DMS153 treated with DMSO at 0.1 percent for 48 hours (cell line): ENCODE data around the gene SLC2A11.
"Not testable (repeated sequence)": the region's sequence is repeated elsewhere in the genome, so short reads cannot be mapped to it uniquely, and the experiment has no call there.

Experiments used
- DNase-seq: peaks from one replicate; lab custom pipeline; 2025; ENCODE audit not compliant: unreplicated experiment; lab: John Stamatoyannopoulos, UW

Gene SLC2A11

DNA sequence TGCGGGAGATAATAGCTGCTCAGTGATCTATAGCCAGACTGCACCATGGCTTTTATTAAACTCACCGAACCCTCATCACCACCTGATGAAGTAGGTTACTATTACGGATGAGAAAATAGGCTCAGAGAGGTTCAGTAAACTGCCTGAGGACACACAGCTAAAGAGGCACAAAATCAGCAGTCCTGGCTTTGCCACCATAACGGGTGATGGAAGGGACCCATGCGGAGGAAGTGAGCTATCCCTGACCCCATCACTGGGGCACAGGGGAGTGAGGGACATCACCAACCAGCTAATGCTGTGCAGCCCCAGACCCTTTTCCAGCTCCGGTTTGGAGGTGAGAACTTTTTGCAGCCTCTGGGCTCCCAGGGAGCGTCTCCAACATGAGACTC is 11.6 kb upstream of the SLC2A11 start:
- no peak for DNase-seq

GRCh38 chr22:23847310-23847920 is 10.3 kb upstream of the SLC2A11 start:
- DNase-seq, result no peak

DNA sequence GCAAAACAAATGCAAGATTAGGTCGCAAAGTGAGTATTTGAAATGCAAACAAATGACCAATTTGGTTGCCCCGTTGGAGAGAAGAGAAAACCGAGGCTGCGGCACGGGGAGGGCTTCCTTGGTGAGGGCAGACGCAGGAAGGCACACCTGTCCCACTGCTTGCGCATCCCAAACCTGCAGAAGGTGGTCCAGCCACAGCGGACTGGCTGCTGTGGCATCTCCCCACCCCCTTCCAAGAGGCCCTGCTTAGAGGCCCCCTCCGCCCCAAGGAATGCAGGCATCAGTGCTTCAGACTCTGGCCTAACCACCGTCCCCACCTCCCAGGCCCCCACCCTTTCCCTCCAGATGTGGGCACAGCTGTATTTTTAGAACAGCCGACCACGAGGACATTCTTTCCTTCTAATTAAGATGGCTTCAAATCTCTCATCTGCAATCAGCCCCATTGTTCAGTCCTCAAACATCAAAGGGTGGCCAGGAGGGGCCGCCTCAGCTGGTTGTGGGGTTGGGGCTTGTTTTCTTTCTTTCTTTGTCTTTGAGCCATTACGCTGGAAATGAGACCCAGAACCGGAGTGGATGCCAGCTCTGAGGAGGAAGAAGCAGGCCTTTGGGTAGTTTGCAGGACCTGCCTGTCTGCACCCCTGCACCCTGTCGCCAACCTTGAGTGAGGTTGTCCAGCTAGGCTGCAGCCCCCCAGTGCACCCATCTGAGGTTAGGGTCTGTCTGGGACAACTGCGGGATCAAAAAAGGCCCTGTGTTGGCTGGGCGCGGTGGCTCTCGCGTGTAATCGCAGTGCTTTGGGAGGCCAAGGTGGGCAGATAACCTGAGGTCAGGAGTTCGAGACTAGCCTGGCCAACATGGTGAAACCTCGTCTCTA is 9.4 kb upstream of the SLC2A11 start:
- no peak for DNase-seq

DNA sequence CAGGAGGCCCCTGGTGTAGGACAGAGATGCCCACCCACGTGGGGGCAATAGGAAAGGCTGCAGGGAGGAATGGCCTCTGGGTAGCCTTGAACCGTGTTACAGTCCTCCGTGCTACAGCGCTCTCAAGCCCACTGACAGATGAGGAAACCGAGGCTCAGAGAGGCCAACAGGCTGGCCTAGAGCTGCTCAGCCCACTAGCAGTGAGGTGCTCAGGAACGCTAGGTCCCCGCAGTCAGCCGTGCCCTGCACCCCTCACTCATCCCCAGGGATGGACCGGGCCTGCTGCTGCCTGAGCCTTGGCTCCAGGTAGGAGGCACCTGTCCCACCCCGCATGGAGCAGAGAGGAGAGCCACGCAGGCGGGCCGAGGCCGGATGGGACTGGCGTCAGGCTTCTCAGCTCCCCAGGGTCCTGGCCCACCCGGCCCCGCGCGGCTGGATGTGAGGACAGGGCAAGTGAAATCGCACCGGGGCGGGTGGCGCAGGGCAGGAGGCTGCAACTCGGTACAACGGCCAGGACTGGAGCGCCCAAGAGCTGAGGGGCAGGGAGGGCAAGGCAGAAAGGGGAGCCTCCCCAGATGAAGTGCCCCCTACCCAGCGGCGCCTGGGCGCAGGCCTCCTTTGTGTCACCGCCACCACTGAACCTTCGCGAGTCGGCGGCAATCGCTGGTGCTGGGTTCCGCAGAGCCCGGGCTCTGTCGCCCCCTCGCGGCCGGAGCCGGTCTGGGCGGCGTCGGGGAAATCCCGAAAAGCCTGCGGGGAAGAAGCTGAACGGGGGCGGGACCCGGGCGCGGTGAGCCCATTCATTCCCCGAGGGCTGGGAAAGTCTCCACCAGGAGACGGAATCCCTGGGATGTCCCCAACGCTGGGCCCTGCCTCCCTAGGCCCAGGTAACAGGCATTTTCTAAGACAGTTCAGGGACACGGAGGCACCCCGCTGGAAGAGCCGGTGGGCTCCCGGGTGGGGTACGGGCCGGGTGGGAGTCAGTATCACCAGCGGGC is 8.4 kb upstream of the SLC2A11 start:
- peak; percentile 85 for DNase-seq

DNA sequence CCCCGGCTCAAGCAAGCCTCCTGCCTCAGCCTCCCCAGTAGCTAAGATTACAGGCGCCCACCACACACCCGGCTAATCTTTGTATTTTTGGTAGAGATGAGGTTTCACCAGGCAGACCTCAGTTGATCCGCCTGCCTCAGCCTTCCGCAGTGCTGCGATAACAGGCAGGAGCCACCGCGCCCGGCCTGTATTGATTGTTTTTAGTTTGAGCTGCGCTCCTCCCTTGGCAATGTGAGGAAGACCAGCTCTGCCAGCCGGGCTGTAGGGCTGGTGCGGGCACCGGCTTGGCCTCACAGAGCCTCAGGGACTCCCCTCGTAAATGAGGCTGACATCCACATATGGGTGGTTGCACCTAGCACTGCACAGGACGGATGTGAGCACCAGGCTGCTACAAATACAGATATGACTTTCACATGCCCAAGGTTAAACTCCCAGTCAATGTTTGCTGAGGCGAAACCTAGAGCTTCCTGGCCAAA is 7.5 kb upstream of the SLC2A11 start:
- DNase-seq, result peak; percentile 17

DNA sequence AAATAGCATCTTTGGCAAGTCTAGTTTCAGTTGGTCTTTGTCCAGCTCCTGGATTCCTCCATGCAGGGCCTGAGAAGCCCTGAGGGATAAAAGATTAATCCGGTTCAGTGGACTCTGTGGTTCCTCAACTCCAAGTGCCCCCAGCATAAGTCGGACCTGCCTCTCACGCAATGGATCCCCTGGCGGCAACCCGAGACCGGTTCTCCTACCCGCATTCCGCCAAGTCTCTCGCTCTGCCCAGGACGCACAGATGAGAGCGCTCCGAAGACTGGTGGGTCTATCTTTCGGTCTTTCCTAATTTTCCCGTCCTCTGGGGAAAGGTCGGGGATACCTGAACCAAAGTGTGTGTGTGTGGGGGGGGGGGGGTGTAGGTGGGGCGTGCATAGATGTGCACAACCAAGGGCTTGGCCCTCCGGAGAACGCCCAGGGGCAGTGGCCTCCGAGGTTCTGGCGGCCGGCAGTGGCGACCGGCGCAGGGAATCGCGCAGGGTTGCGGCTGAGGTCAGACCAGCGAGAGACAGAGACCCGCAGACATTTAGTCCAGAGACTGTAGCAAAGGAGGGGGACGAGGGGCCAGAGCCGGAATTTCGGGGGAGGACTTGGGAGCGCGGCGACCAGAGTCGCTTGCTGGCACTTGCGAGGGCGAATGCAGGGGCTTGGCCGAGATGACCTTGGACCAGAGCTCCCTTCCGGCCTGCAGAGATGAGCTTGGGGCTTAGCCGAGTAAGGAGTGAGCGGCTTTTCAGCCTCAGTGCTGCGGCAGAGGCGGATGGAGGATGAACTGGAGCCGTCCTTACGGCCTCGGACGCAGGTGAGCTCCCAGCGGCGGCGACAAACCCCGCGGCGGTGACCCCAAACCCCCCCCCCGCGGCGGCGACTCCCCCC is 712 bp upstream of the SLC2A11 start:
- peak; percentile 68 for DNase-seq

DNA sequence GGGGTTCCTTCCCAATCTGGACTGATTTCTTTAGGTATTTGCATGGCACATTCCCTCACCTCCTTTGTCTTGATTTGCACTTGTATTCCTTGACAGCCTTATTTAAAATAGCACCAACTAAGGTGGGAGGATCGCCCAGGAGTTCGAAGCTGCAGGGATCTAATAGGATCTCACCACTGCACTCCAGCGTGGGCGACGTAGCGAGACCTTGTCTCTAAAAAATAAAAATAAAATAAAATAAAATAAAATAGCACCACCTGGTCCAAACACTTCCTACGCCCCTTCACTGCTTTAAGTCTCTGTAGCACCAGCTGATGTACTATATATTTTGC is 775 bp downstream of the SLC2A11 start:
- no peak for DNase-seq

- DNase-seq, result no peak
Measured at GRCh38 chr22:23859201-23859600, 1.5 kb downstream of the SLC2A11 start.

DNA sequence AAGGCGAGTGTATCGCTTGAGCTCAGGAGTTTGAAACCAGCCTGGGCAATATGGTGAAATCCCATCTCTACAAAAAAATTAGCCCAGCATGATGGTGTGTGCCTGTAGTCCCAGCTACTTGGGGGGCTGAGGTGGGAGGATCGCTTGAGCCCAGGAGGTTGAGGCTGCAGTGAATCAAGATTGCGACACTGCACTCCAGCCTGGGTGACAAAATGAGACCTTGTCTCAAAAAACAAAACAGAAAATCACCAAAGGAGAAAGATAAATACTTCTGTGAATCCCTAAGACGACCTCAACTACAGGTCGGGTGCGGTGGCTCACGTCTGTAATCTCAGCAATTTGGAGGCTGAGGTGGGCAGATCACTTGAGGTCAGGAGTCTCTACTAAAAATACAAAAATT is 2.5 kb downstream of the SLC2A11 start:
- DNase-seq, result not testable (repeated sequence)

GRCh38 chr22:23862103-23862502 is 4.4 kb downstream of the SLC2A11 start:
- DNase-seq, result peak; percentile 20

DNA sequence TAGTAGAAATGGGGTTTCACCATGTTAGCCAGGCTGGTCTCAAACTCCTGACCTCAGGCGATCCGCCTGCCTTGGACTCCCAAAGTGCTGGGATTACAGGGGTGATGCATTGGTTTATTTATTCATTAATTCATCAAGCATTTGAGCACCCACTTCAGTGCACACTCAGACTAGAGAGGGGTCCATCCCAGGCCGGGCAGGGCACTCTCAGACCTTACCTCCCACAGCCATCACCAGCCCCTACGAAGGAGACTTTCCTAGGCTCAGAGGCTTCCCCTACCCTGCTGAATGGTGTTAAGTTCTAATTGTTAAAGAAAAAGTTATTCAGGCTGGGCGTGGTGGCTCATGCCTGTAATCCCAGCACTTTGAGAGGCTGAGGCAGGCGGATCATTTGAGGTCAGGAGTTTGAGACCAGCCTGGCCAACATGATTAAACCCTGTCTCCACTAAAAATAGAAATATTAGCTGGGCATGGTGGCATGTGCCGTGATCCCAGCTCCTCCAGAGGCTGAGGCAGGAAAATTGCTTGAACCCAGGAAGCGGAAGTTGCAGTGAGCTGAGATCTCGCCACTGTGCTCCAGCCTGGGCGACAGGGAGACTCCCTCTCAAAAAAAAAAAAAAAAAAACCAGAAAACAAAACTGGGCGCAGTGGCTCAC is 7.0 kb downstream of the SLC2A11 start:
- not testable (repeated sequence) for DNase-seq

- no peak for DNase-seq
Measured at GRCh38 chr22:23868580-23868979, 10.9 kb downstream of the SLC2A11 start.

DNA sequence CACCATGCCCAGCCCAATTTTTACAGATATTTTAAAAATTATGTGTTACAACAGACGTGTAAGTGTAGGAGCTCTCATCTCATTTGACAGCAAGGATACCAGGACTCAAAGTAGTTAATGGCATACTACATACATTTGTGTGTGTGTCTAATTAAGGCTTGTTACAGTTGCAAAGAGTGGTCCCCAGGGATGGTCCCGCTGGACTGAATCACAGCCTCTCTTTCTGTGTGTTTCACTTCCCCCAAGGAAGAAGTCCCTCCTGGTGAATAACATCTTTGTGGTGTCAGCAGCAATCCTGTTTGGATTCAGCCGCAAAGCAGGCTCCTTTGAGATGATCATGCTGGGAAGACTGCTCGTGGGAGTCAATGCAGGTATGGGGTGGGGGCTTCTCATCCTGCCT is 17.2 kb downstream of the SLC2A11 start:
- no peak for DNase-seq

DNA sequence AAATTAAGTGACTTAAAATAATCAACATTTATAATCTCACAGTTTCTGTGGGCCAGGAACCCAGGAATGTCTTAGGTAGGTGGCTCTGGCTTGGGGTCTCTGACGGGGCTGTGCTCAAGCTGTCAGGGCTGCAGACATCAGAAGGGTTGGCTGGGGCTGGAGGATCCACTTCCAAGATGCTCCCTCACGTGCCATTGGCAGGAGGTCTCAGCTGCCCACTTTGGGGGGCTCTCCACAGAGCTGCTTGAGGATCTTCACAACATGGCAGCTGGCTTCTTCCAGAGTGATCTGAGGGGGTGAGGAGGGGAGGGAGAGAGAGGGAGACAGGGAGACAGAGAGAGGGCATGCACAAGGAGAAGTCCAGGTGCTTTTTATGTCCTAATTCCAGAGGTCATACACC is 18.1 kb downstream of the SLC2A11 start:
- no peak for DNase-seq

DNA sequence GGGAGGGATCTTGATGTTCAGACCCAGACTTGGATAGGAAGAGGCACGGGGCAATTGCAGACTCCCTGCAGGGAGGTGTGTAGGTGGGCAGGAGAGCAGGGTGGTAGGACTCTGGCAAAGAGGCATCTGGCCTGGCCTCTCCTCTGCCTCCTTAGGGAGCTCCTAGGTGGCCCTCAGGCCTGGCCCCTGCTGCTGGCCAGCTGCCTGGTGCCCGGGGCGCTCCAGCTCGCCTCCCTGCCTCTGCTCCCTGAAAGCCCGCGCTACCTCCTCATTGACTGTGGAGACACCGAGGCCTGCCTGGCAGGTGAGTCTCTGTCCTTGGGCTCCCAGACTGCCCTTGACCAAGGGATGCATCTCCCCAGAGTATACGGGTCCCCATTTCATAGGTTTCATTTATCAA is 19.9 kb downstream of the SLC2A11 start:
- DNase-seq, result no peak

- DNase-seq, result no peak
Measured at GRCh38 chr22:23878219-23878618, 20.5 kb downstream of the SLC2A11 start.

- DNase-seq, result no peak
Measured at GRCh38 chr22:23882370-23882769, 24.7 kb downstream of the SLC2A11 start.

DNA sequence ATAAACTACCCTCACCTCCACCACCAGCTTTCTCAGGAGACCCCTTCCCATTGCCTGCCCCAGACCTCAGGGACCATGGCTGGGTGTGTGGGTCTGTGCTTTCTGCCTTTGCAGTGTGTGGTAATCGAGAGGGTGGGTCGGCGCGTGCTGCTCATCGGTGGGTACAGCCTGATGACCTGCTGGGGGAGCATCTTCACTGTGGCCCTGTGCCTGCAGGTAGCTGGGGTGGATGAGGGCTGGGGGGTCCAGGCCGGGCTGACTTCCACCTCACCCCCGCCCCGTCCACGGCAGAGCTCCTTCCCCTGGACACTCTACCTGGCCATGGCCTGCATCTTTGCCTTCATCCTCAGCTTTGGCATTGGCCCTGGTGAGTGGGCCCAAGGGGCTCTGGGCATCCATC is 26.0 kb downstream of the SLC2A11 start:
- no peak for DNase-seq

DNA sequence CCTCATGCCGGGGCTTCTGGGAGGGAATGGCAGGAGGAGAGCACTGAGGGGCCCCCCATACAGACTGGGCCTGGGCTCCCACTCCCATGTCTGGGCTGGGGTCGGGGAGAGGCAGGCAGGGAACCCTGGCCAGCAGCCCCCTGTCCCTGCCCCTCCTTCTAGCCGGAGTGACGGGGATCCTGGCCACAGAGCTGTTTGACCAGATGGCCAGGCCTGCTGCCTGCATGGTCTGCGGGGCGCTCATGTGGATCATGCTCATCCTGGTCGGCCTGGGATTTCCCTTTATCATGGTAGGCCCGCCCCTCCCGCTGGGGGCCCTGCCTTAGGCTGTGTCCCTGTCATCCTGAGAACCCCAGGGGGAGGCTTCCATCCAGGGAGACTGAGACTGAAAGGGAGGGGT is 26.5 kb downstream of the SLC2A11 start:
- DNase-seq, result no peak
